22Rv1 (cell line): ENCODE data around the gene SPRING1.

Experiments used
- H3K27ac ChIP-seq: fragments of 450-650 bp; 2 replicates; pipeline ENCODE4 v1.5.1; 2017
- ZFX ChIP-seq: fragments of 450-650 bp; IDR thresholded peaks from 2 replicates; pipeline ENCODE4 v1.6.1; 2017; ENCODE audit warnings: antibody characterized with exemption, borderline replicate concordance
- TF ChIP-seq, protein P1 (sequence below): fragments of 450-650 bp; IDR thresholded peaks from 2 replicates; pipeline ENCODE4 v1.5.1; 2017; ENCODE audit warnings: mild to moderate bottlenecking

Gene SPRING1, protein sequence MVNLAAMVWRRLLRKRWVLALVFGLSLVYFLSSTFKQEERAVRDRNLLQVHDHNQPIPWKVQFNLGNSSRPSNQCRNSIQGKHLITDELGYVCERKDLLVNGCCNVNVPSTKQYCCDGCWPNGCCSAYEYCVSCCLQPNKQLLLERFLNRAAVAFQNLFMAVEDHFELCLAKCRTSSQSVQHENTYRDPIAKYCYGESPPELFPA

GRCh38 chr12:116737774-116738657 lies at the start of gene SPRING1, which contains the start of gene RNFT2:
Gene SPRING1 (minus strand): TSS chr12:116738069. CDS start chr12:116737900, 169 bp downstream.
Gene RNFT2 (plus strand): TSS chr12:116738315. CDS start chr12:116740498, 2,183 bp downstream.
- TF ChIP-seq ZFX = no peak
- TF ChIP-seq, protein P1, sequence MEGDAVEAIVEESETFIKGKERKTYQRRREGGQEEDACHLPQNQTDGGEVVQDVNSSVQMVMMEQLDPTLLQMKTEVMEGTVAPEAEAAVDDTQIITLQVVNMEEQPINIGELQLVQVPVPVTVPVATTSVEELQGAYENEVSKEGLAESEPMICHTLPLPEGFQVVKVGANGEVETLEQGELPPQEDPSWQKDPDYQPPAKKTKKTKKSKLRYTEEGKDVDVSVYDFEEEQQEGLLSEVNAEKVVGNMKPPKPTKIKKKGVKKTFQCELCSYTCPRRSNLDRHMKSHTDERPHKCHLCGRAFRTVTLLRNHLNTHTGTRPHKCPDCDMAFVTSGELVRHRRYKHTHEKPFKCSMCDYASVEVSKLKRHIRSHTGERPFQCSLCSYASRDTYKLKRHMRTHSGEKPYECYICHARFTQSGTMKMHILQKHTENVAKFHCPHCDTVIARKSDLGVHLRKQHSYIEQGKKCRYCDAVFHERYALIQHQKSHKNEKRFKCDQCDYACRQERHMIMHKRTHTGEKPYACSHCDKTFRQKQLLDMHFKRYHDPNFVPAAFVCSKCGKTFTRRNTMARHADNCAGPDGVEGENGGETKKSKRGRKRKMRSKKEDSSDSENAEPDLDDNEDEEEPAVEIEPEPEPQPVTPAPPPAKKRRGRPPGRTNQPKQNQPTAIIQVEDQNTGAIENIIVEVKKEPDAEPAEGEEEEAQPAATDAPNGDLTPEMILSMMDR = peak; percentile 33
- peak within 1 kb of the TSS; percentile 60 for H3K27ac ChIP-seq

DNA sequence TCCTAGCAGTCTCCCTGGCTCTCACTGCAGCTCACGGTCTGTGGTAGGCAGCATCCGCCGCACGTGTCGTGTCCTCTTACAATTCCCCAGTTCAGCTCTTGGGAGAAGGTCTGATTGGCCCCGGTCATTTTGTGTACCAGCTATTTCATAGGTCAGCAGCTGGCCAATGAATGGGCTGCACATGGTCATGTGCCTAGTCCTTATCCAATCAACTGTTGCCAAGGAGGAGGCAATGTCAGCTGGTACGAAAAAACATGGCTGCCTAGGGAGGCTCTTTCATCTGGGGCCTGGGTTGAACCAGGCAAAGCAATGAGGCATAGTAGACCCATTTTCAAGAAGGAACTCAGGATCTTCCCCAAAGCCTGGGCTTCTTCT lies 46.4 kb upstream of the SPRING1 start:
- TF ChIP-seq ZFX = no peak
- TF ChIP-seq, protein P1 = no peak
- no peak overlapping the region for H3K27ac ChIP-seq

GRCh38 chr12:116783525-116784237 lies 45.8 kb upstream of the SPRING1 start:
- H3K27ac ChIP-seq = no peak overlapping the region
- TF ChIP-seq, protein P1 = no peak
- no peak for TF ChIP-seq ZFX

- no peak overlapping the region for H3K27ac ChIP-seq
- TF ChIP-seq, protein P1 = no peak
- TF ChIP-seq ZFX = no peak
Measured at GRCh38 chr12:116780942-116781341, 43.1 kb upstream of the SPRING1 start.

GRCh38 chr12:116779597-116779996 lies 41.7 kb upstream of the SPRING1 start:
- no peak overlapping the region for H3K27ac ChIP-seq
- TF ChIP-seq, protein P1 = no peak
- TF ChIP-seq ZFX = no peak

- TF ChIP-seq, protein P1 = no peak
- TF ChIP-seq ZFX = no peak
Measured at GRCh38 chr12:116777245-116777644, 39.4 kb upstream of the SPRING1 start.

More at GRCh38 chr12:116777245-116777644, 39.4 kb upstream of the SPRING1 start:
- H3K27ac ChIP-seq = no peak overlapping the region
